HepG2 (cell line): ENCODE measurements around the gene CEBPG. TPM values are rescaled to one million over a fixed set of nuclear protein-coding genes. Genes with fewer than 3 reads are reported as not detected.

Source experiments
- ATAC-seq: fragments of 200-7000 bp; cut with Tn5 transposase; 3 replicates; pipeline ENCODE4 v1.9.1; 2020; ENCODE audit warnings: mild to moderate bottlenecking, moderate library complexity
- BruUV-seq: library from RNA; stranded (reverse); fragments of 400-500 nt; replicated peaks from 2 replicates; lab custom pipeline; 2021; lab: Mats Ljungman, UMichigan
- CTCF ChIA-PET: fragments of 300-600 bp; formaldehyde crosslinking; extraction: SDS; loops from one replicate; lab custom pipeline; 2021; ENCODE audit warnings: low total read pairs, inconsistent platforms, low intra/inter-chr PET ratio; lab: Yijun Ruan, JAX
- POLR2A ChIA-PET: fragments of 350-600 bp; sonication (Branson Sonifier 250); formaldehyde crosslinking; loops from one replicate; lab custom pipeline; 2020; ENCODE audit warnings: antibody characterized with exemption, inconsistent platforms; lab: Yijun Ruan, JAX
- DNase-seq: peaks from one replicate; pipeline ENCODE4 v3.0.0-alpha.2; 2015; ENCODE audit warnings: low spot score
- FAIRE-seq: peaks from 3 replicates; lab custom pipeline; 2011; peaks lifted over from hg19 to GRCh38; lab: Jason Lieb, UNC
- H2AFZ ChIP-seq: one replicate; pipeline ENCODE4 v1.6.1; 2011; ENCODE audit warnings: low read length, inconsistent platforms
- H3K27ac ChIP-seq: fragments of 300-600 bp; 3 replicates; pipeline ENCODE4 v1.8.0; 2011; ENCODE audit warnings: mixed run types, mild to moderate bottlenecking, mixed read lengths, low read length, inconsistent platforms; ENCODE audit not compliant: insufficient read depth; ENCODE audit errors: extremely low read length
- H3K27me3 ChIP-seq, 2 experiments: fragments of 200-600 bp in 1 of 2; 2 replicates in 1 of 2; 3 replicates in 1 of 2; pipeline versions ENCODE4 v1.6.0 to v1.8.0; 2011; ENCODE audit warnings: low read length in 2 of 2, mild to moderate bottlenecking in 2 of 2, moderate library complexity in 2 of 2, inconsistent platforms in 1 of 2; ENCODE audit not compliant: insufficient read depth in 2 of 2, control insufficient read depth in 1 of 2
- H3K36me3 ChIP-seq, 2 experiments: fragments of 200-600 bp in 1 of 2; replicated peaks in 1 of 2; 2 replicates in 1 of 2; 3 replicates in 1 of 2; pipeline versions ENCODE4 v1.5.1 to v1.8.0; 2011; ENCODE audit warnings: low read length in 2 of 2, inconsistent platforms in 1 of 2; ENCODE audit not compliant: insufficient read depth in 2 of 2, control insufficient read depth in 1 of 2
- H3K4me1 ChIP-seq: 2 replicates; pipeline ENCODE4 v1.5.1; 2012; ENCODE audit warnings: low read length, inconsistent platforms; ENCODE audit not compliant: insufficient read depth
- H3K4me2 ChIP-seq: 2 replicates; pipeline ENCODE4 v1.6.0; 2011; ENCODE audit warnings: low read depth, low read length, inconsistent platforms
- H3K4me3 ChIP-seq, 3 experiments: fragments of 200-600 bp in 1 of 3; sonication (generic), shearing (Covaris generic) in 1 of 3; replicated peaks in 1 of 3; 2 replicates each; pipeline ENCODE4 v1.5.1; 2011 to 2016; ENCODE audit warnings: low read length in 3 of 3, inconsistent platforms in 2 of 3, low read depth in 2 of 3, mild to moderate bottlenecking in 2 of 3, control low read depth in 1 of 3, mixed read lengths in 1 of 3; ENCODE audit not compliant: insufficient read depth in 1 of 3
- H3K79me2 ChIP-seq: one replicate; pipeline ENCODE4 v1.6.1; 2011; ENCODE audit warnings: low read length, inconsistent platforms; ENCODE audit not compliant: insufficient read depth
- H3K9ac ChIP-seq: 2 replicates; pipeline ENCODE4 v1.6.0; 2011; ENCODE audit warnings: mild to moderate bottlenecking, low read depth, low read length, inconsistent platforms; ENCODE audit not compliant: insufficient read depth
- H3K9me3 ChIP-seq: 2 replicates; pipeline ENCODE4 v1.5.1; 2012; ENCODE audit warnings: mild to moderate bottlenecking, low read length
- H4K20me1 ChIP-seq: 2 replicates; pipeline ENCODE4 v1.6.0; 2011; ENCODE audit warnings: inconsistent platforms, mild to moderate bottlenecking, low read length, moderate library complexity; ENCODE audit not compliant: insufficient read depth
- CREBL2 ChIP-seq: sonication (generic); formaldehyde crosslinking; IDR thresholded peaks from 2 replicates; pipeline ENCODE4 v1.8.1; 2023; ENCODE audit warnings: missing genetic modification reagents, mild to moderate bottlenecking, borderline replicate concordance
- EP300 ChIP-seq, 3 experiments: sonication (generic) in 1 of 3; formaldehyde crosslinking in 1 of 3; IDR thresholded peaks; 2 replicates each; pipeline versions ENCODE4 v1.5.1 to v1.6.1; 2011 to 2020; ENCODE audit warnings: low read depth in 2 of 3, low read length in 2 of 3, borderline replicate concordance in 1 of 3, improper control_type of control experiment in 1 of 3, mild to moderate bottlenecking in 1 of 3, missing genetic modification reagents in 1 of 3, moderate library complexity in 1 of 3
- MIER2 ChIP-seq: IDR thresholded peaks from 2 replicates; pipeline ENCODE4 v1.6.1; 2016; ENCODE audit warnings: missing biosample characterization, missing genetic modification reagents
- MTF1 ChIP-seq: sonication (generic); formaldehyde crosslinking; IDR thresholded peaks from 2 replicates; pipeline ENCODE4 v1.5.0; 2020; ENCODE audit warnings: missing genetic modification reagents
- RFX5 ChIP-seq: IDR thresholded peaks from 2 replicates; pipeline ENCODE4 v1.6.1; 2011; ENCODE audit warnings: low read depth, low read length, improper control_type of control experiment
- SIX4 ChIP-seq: sonication (generic); formaldehyde crosslinking; IDR thresholded peaks from 2 replicates; pipeline ENCODE4 v1.4.0; 2020; ENCODE audit warnings: missing genetic modification reagents
- ZNF460 ChIP-seq: sonication (generic); formaldehyde crosslinking; IDR thresholded peaks from 2 replicates; pipeline ENCODE4 v1.5.1; 2020; ENCODE audit warnings: missing genetic modification reagents, mild to moderate bottlenecking, borderline replicate concordance
- WGBS: methylation state at CpG from one replicate; pipeline ENCODE4 v1.1.6; 2017; ENCODE audit warnings: low lambda C conversion rate; 5-methylcytosine and 5-hydroxymethylcytosine counted together
- in situ Hi-C: cut with HindIII; loops from 2 replicates; pipeline ENCODE4 v1.10.0; 2017; ENCODE audit warnings: low pct_unique_long_range_greater_than_20kb; ENCODE audit not compliant: extremely low pct_ligation_motif_present
- intact Hi-C: fragments of 100-400 bp; cut with micrococcal nuclease; formaldehyde crosslinking; loops from one replicate; pipeline ENCODE4 v1.10.0; 2022; ENCODE audit not compliant: unreplicated experiment
- polyA plus RNA-seq, 8 experiments: library from polyadenylated mRNA; depleted of rRNA in 3 of 8; stranded (reverse) in 7 of 8; unstranded in 1 of 8; fragments of >200 nt; fragmentation: Illumina TruSeq in 4 of 8; extraction: Trizol in 4 of 8; gene quantifications; 2 replicates each; pipeline versions ENCODE4 v1.2.1 to v1.2.3, GENCODE V29; 2011 to 2016; ENCODE audit warnings: low read depth in 4 of 8, missing spikeins in 1 of 8, mixed read lengths in 1 of 8; ENCODE audit not compliant: insufficient read depth in 1 of 8
- total RNA-seq, 5 experiments: library from RNA; depleted of rRNA; stranded (reverse); fragments of >200 nt; fragmentation: Illumina TruSeq; extraction: Trizol; gene quantifications; 2 replicates each; pipeline ENCODE4 v1.2.3, GENCODE V29; 2016; ENCODE audit warnings: low read depth in 1 of 5
- TF ChIP-seq, protein P1 (sequence below): IDR thresholded peaks from 2 replicates; pipeline ENCODE4 v1.6.1; 2016; ENCODE audit warnings: low read depth, borderline replicate concordance

Gene CEBPG
- total and polyA plus RNA-seq, 2 of the 13 experiments (the other 11 are each of a cell fraction or from before 2014, with no cell fraction given) = 25.7 to 34.3 TPM

DNA sequence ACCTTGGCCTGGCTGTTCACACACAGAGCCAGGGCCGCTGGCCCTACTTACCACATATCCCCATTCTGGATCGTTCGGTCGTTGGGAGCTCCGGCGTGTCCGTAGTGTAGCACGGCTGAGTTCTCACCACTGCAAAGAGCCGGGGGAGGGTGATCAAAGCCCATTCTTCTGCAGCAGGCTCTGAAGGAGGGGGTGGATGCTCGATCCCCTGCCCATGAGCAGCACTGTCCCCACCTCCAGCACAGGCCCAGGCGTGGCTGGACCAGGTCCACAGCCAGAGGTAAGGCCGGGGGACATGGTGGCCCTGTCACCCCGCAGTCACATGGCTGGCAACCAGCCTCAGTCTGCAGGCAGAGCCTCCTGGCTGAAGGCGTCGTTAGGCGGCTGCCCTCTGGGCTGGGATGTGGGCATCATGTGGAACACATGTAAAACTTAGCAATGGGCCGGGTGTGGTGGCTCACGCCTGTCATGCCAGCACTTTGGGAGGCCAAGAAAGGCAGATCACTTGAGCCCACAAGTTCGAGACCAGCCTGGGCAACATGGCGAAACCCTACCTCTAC is 38.2 kb downstream of the CEBPG start:
- DNase-seq (no peak), ATAC-seq (no peak), FAIRE-seq (no peak)
- no peaks in the 10 kb centered on the region for H4K20me1 ChIP-seq
- ChIA-PET CTCF (no interaction called here), POLR2A (no interaction called here)
- no peak overlapping the region for H3K4me2 ChIP-seq
- no peaks in the 10 kb centered on the region for H3K9me3 ChIP-seq
- 99% methylated on average over 12 of the region's 20 CpGs for WGBS
- no peaks in the 10 kb centered on the region for H3K79me2 ChIP-seq
- BruUV-seq = no TSS peak
- in situ Hi-C loops = no loop called here
- H3K4me1 ChIP-seq = peaks cover 2% of the 10 kb centered on the region
- intact Hi-C loops = no loop called here
- no peak overlapping the region for H3K9ac ChIP-seq
- peaks cover 0 to 11% of the 10 kb centered on the region in 2 experiments; a peak in 1 of 5 replicates for H3K36me3 ChIP-seq
- H3K27ac ChIP-seq = no peak overlapping the region
- TF ChIP-seq EP300 (IDR thresholded peaks at IDR 0.05; ENCODE audit: low read depth in 2 of 2, low read length in 2 of 2) (no peak), EP300 (CRISPR knock-in tag; IDR thresholded peaks at IDR 0.05; ENCODE audit: borderline replicate concordance) (no peak), SIX4 (no peak), ZNF460 (no peak), RFX5 (no peak), MTF1 (no peak), MIER2 (CRISPR knock-in tag) (no peak), CREBL2 (no peak)
- TF ChIP-seq, protein P1, sequence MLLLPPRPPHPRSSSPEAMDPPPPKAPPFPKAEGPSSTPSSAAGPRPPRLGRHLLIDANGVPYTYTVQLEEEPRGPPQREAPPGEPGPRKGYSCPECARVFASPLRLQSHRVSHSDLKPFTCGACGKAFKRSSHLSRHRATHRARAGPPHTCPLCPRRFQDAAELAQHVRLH (CRISPR knock-in tag) = no peak
- TF ChIP-seq, all 625 proteins: peak for 0
- H3K27me3 ChIP-seq = no peaks in the 10 kb centered on the region
- no peak overlapping the region for H3K4me3 ChIP-seq
- no peak overlapping the region for H2AFZ ChIP-seq
